IPS DF 6.9 (cell line): ENCODE data around the gene TRPC5OS.

Experiments used
- DNase-seq: peaks from one replicate; pipeline ENCODE4 v3.0.0-alpha.2; 2013; ENCODE audit warnings: low read depth, low spot score
- H3K27ac ChIP-seq: one replicate; pipeline ENCODE4 v1.5.1; 2013; ENCODE audit warnings: low read length, control low read depth
- H3K27me3 ChIP-seq: 2 replicates; pipeline ENCODE4 v1.6.1; 2013; ENCODE audit warnings: mild to moderate bottlenecking, low read length; ENCODE audit not compliant: control insufficient read depth, insufficient read depth
- H3K36me3 ChIP-seq: 2 replicates; pipeline ENCODE4 v1.6.1; 2013; ENCODE audit warnings: low read length; ENCODE audit not compliant: control insufficient read depth, insufficient read depth
- H3K4me1 ChIP-seq: 2 replicates; pipeline ENCODE4 v1.6.1; 2013; ENCODE audit warnings: low read length; ENCODE audit not compliant: control insufficient read depth, insufficient read depth
- H3K4me3 ChIP-seq: 2 replicates; pipeline ENCODE4 v1.5.1; 2013; ENCODE audit warnings: mild to moderate bottlenecking, low read length
- H3K9me3 ChIP-seq: 2 replicates; pipeline ENCODE4 v1.6.1; 2013; ENCODE audit warnings: low read length, inconsistent platforms; ENCODE audit not compliant: control insufficient read depth, insufficient read depth
- WGBS: extraction: QIAGEN DNeasy Blood & Tissue Kit; methylation state at CpG from one replicate; pipeline ENCODE4 v1.1.7; 2013; ENCODE audit warnings: mixed read lengths, missing lambda C conversion rate; ENCODE audit not compliant: insufficient read length, insufficient coverage; 5-methylcytosine and 5-hydroxymethylcytosine counted together

TRPC5OS gene

DNA sequence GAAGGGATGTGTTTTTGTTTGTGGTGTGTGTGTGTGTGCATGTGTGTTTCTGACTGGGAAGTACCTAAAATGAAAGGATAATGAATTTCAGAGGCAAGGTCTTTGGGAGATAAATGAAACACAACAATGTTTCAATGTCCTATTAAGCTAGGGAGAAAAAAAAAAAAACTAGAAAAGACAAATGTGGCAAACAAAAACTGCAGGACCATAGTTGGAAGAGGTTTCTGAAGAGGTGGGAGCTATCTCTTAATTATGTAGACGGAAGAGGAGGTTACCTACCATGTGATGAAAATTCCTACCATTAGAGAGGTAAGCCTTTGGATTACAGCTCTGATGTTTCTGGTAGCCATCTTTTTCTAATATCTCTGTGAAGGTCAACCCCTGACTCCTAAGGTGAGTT is at the start of gene TRPC5OS:
TRPC5OS (plus strand) TSS at position 301 of the 400 bp plus-strand sequence. CDS start 25,669 bp downstream, outside the sequence.
- DNase-seq: no peak
- Histone ChIP-seq H3K9me3 (no peaks in the 10 kb centered on the region), H3K27me3 (no peaks in the 10 kb centered on the region), H3K27ac (no peak within 1 kb of the TSS), H3K4me1 (no peaks in the 10 kb centered on the region), H3K4me3 (no peak within 1 kb of the TSS), H3K36me3 (no peaks in the 10 kb centered on the region)
- WGBS: no CpG with 5 or more reads among the region's 1 CpG

DNA sequence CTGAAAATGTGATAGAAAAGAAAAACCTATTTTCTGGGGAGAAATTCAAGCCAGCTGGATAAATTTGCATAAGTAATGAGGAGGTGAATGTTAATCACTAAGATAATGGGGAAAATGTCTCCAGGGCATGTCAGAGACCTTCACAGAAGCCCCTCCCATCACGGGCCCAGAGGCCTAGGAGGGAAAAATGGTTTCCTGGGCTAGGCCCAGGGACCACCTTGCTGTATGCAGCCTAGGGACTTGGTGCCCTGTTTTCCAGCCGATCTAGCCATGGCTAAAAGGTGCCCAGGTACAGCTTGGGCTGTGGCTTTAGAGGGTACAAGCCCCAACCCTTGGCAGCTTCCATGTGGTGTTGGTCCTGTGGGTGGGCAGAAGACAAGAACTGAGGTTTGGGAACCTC is 46.6 kb upstream of the TRPC5OS start:
- DNase-seq: no peak
- Histone ChIP-seq H3K36me3 (no peaks in the 10 kb centered on the region), H3K4me3 (no peak overlapping the region), H3K4me1 (no peaks in the 10 kb centered on the region), H3K27me3 (no peaks in the 10 kb centered on the region), H3K27ac (no peak overlapping the region), H3K9me3 (no peaks in the 10 kb centered on the region)
- WGBS: no CpG with 5 or more reads among the region's 2 CpGs

DNA sequence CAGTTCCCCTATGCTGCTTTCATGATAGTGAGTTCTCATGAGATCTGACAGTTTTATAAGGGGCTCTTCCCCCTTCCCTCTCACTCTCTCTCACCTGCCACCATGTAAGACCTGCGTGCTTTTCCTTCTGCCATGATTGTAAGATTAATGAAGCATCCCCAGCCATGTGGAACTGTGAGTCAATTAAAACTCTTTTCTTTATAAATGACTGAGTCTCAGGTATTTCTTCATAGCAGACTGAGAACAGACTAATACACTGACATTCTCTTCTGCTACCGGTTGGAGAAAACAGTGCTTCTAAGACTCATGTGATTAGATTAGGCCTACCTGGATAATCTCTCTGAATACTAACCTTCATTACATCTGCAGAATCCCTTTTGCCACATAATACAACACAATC is 45.4 kb upstream of the TRPC5OS start:
- Histone ChIP-seq H3K9me3 (no peaks in the 10 kb centered on the region), H3K4me1 (no peaks in the 10 kb centered on the region), H3K4me3 (no peak overlapping the region), H3K27me3 (no peaks in the 10 kb centered on the region), H3K36me3 (no peaks in the 10 kb centered on the region), H3K27ac (no peak overlapping the region)
- WGBS: no CpG with 5 or more reads among the region's 2 CpGs
- no peak for DNase-seq

DNA sequence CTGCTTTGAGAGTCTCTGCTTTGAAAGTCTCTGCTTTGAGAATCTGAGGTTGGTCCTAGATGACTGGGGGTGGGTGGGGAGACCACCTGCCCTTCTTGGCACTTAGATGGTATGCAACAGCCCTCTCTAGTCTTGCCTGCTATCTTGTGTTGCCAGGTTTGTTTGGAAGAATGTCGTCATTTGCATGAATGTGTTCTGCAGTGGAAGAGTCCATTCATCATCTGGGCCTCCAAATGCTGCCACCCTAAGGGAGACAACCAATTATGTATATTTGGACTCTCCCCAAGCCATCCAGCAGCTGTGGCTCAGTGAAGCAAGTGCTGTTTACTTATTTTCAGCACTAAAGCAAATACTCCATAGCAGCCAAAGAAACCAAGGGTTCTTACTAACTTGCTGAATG is 44.6 kb upstream of the TRPC5OS start:
- no peaks in the 10 kb centered on the region for H3K9me3 ChIP-seq

DNA sequence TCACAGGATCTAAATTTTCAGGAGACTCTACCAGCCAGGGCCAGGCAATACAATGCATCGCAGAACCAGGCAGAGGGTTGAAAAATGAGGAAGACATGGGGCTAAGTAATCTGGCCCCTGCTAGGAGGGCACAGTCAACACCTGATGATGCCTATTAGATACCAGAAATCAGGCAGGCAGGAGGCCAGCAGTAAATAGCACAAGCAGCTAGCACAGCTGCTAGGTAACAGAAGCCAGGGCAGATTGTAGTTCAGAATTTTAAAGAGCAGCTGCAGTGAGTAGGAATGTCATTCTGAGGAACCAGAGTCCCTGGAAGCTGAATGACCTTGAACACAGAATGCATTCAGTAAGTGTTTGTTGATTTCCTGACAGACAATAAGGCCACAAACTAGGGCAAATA is 38.8 kb upstream of the TRPC5OS start:
- H3K27me3 ChIP-seq: no peaks in the 10 kb centered on the region
- H3K9me3 ChIP-seq: no peaks in the 10 kb centered on the region
- H3K4me1 ChIP-seq: no peaks in the 10 kb centered on the region
- no peak overlapping the region for H3K27ac ChIP-seq
- no CpG with 5 or more reads among the region's 1 CpG for WGBS
- H3K36me3 ChIP-seq: no peaks in the 10 kb centered on the region
- DNase-seq: no peak
- no peak overlapping the region for H3K4me3 ChIP-seq

More for the DNA sequence above, 44.6 kb upstream of the TRPC5OS start:
- H3K4me1 ChIP-seq: no peaks in the 10 kb centered on the region
- no peaks in the 10 kb centered on the region for H3K27me3 ChIP-seq
- no peak overlapping the region for H3K4me3 ChIP-seq
- H3K36me3 ChIP-seq: no peaks in the 10 kb centered on the region
- WGBS: no CpG with 5 or more reads among the region's 1 CpG
- DNase-seq: no peak
- H3K27ac ChIP-seq: no peak overlapping the region

DNA sequence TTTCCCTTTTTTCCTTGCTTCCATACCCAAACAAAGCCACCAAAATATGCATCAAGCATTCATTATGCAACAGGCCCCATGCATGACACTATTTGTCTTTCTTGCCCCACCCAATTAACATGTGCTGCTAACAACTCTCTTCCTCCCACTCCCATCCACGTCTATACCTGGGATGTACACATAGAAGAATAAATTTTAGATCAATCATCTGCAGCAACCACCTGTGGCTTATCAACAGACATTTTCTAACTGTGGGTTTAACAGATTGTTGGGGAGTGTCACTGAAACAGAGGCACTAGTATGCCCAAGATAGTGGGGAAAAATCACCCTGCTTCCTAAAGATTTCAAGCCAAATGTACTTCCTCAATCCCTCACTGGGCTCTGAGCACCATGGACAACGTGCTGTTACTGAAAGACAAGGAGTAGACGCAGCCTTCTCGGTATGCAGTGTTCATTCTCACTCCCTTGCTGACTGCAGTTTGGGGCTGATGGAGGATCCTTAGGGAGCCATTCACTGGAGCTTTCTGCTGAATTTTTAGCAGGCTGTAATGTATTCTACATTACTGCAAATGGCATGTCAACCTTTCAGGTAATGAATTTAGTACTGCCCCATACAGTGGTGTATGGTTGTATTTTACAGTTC is 28.4 kb upstream of the TRPC5OS start:
- H3K27me3 ChIP-seq: no peaks in the 10 kb centered on the region
- no peaks in the 10 kb centered on the region for H3K9me3 ChIP-seq
- H3K4me3 ChIP-seq: no peak overlapping the region
- no peaks in the 10 kb centered on the region for H3K36me3 ChIP-seq
- WGBS: no CpG with 5 or more reads among the region's 4 CpGs
- H3K4me1 ChIP-seq: no peaks in the 10 kb centered on the region
- H3K27ac ChIP-seq: no peak overlapping the region
- no peak for DNase-seq

DNA sequence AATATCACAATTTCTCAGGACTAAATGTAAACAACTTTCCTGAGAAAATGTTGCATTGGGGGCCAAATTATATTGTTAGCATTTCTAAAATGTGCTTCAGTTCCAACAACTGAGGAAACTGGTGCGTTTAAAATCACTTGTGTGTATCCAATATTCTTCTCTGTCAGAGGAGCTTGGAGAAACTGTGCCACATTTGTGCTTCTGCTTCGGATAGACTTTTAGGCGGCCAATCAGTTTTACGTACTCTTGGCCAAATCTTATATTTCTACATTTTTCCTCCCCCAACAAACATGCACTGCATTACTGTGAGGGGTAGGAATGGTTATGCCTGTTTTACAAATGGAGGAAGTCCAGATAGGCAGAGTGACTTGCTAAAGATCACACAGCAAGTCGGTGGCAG is 27.4 kb upstream of the TRPC5OS start:
- H3K9me3 ChIP-seq: no peaks in the 10 kb centered on the region
- no peak overlapping the region for H3K27ac ChIP-seq
- H3K36me3 ChIP-seq: no peaks in the 10 kb centered on the region
- WGBS: no CpG with 5 or more reads among the region's 5 CpGs
- H3K4me1 ChIP-seq: no peaks in the 10 kb centered on the region
- no peaks in the 10 kb centered on the region for H3K27me3 ChIP-seq
- H3K4me3 ChIP-seq: no peak overlapping the region
- DNase-seq: no peak

DNA sequence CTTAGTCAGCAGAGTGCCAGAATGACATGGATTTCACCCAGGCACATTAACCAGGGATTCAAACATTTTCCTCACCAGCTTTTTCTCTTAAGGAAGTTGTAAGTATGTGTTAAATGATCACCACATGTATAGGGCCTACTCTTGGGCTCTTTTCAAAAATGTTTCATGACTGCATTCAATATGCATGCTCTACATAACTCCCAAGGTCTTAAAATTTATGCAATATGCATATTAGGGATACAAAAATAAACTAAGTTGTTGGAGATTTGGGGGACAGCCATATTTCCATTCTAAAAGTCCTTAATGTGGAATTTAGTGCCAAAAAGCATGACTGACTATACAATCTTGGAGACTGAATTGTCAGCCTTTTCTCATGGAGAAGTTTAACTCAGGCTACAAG is 25.0 kb upstream of the TRPC5OS start:
- no peak for DNase-seq
- H3K36me3 ChIP-seq: no peaks in the 10 kb centered on the region
- no peaks in the 10 kb centered on the region for H3K9me3 ChIP-seq
- no peaks in the 10 kb centered on the region for H3K27me3 ChIP-seq
- no peak overlapping the region for H3K27ac ChIP-seq
- H3K4me1 ChIP-seq: no peaks in the 10 kb centered on the region
- H3K4me3 ChIP-seq: no peak overlapping the region

DNA sequence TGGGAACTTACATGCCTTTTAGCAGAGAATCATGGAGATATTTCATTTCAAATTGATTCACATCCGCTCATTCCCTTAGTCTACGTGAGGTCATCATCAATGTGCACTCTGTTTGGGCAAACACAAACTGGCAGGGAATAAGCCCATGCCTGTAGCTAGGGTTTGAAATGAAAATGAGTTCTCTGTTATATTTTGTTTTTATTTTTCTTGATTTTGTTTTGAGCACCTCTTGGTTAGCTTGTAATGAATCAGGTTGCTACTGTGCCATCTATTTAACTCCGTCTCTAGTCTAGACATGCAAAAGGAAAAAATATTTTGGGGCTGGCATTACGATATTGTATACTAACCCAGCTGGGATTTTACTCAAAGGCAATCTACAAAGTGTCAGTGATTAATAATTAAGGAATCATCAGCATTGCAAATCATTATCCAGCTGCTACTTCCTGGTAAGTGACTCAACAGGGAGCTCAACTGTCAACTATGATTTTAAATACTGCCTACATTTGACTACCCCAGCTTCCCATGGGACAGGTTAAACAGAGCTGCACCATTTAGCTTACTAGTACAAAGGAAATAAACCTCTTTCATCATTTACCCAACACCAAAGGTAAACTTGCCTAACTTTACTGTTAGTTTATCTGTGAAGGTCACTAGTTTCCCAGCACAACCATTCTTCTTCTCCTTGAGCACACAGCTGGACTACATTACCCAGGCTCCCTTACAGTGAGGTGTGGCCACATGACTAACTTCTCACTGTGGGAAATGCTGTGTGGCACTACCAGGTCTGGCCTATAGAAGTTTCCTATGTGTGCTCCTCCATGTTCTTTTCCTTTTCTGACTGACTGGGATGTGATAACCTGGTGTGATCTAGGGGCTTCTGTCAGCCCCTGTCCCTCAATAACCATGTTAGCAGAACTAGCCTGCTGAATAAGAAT is 21.2 kb upstream of the TRPC5OS start:
- H3K4me3 ChIP-seq: no peak overlapping the region
- H3K4me1 ChIP-seq: no peaks in the 10 kb centered on the region
- no peaks in the 10 kb centered on the region for H3K36me3 ChIP-seq
- WGBS: no CpG with 5 or more reads among the region's 4 CpGs
- no peak overlapping the region for H3K27ac ChIP-seq
- no peaks in the 10 kb centered on the region for H3K9me3 ChIP-seq
- no peak for DNase-seq
- no peaks in the 10 kb centered on the region for H3K27me3 ChIP-seq

DNA sequence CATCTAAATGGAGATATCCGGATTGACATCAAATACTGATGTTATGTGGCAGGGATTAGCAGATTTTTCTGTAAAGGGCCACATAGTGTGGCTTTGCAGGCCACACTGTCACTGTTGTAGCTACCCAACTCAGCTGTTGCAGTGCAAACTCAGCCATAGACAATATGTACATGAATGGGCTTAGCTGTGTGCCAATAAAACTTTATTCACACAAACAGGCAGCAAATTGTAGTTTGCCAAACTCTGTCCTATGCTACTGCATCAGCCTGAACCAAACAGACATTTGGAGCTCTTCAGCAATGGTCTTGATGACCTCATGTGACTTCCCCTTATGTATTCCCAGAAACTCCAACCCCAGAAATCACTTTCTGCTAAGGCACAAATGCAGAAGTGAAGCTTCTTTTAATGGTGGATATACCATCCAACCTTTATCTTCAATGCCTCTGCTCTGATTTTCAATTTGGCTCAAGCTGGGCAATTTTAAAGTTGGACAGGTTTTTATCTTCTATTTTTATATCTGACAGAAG is 18.4 kb upstream of the TRPC5OS start:
- H3K27ac ChIP-seq: no peak overlapping the region
- no peaks in the 10 kb centered on the region for H3K9me3 ChIP-seq
- H3K36me3 ChIP-seq: no peaks in the 10 kb centered on the region
- H3K27me3 ChIP-seq: no peaks in the 10 kb centered on the region
- no peak for DNase-seq
- H3K4me1 ChIP-seq: no peaks in the 10 kb centered on the region
- no CpG with 5 or more reads among the region's 1 CpG for WGBS
- no peak overlapping the region for H3K4me3 ChIP-seq
